ENCODE measurements around the gene SBDS. TPM values are rescaled to one million over a fixed set of nuclear protein-coding genes. Genes with fewer than 3 reads are reported as not detected.

The SBDS gene
- total RNA-seq, 2 experiments from 2014 or later, result 443 to 474 TPM

DNA sequence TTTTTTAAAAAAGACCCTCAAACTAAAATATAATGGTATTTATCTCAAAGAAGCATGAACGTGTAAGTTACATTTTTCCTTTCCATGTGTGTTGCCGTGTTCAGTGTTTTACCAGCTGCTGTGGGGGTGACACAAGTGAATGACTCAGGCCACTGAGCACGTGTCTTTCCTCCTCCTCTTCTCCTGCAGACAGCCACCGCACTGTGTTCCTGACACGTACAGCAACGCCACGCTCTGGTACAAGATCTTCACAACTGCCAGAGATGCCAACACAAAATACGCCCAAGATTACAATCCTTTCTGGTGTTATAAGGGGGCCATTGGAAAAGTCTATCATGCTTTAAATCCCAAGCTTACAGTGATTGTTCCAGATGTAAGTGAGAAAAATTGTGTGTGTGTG lies 44.6 kb downstream of the SBDS start:
- H3K27ac ChIP-seq (ENCODE audit: low read depth in 1 of 2, low read length in 2 of 2), result no peak overlapping the region
- H3K36me3 Mint-ChIP-seq (ENCODE audit: low read depth), result peaks cover 76% of the 10 kb centered on the region
- H3K4me1 ChIP-seq (ENCODE audit: insufficient read depth, low read length), result no peaks in the 10 kb centered on the region
- no peaks in the 10 kb centered on the region for H3K9me3 Mint-ChIP-seq
- peaks cover 92% of the 10 kb centered on the region for H3K36me3 ChIP-seq (ENCODE audit: insufficient read depth, low read length)
- no peaks in the 10 kb centered on the region for H3K27me3 ChIP-seq (ENCODE audit: control insufficient read depth in 1 of 2, insufficient read depth in 2 of 2, low read length in 2 of 2)
- intact Hi-C loops (cut with DNase I, micrococcal nuclease), result no loop called here
- ATAC-seq (ENCODE audit: poor library complexity) (no peak), DNase-seq (no peak)
- no peak overlapping the region for H3K4me3 ChIP-seq (ENCODE audit: low read length)
- no peaks in the 10 kb centered on the region for H3K9me3 ChIP-seq (ENCODE audit: control insufficient read depth in 1 of 2, insufficient read depth in 1 of 2, low read length in 2 of 2)
- ChIA-PET CTCF (no interaction called here), POLR2A (no interaction called here)
- H3K27ac Mint-ChIP-seq, result no peak overlapping the region
- H3K27me3 Mint-ChIP-seq, result no peaks in the 10 kb centered on the region
- TF ChIP-seq, protein P1, sequence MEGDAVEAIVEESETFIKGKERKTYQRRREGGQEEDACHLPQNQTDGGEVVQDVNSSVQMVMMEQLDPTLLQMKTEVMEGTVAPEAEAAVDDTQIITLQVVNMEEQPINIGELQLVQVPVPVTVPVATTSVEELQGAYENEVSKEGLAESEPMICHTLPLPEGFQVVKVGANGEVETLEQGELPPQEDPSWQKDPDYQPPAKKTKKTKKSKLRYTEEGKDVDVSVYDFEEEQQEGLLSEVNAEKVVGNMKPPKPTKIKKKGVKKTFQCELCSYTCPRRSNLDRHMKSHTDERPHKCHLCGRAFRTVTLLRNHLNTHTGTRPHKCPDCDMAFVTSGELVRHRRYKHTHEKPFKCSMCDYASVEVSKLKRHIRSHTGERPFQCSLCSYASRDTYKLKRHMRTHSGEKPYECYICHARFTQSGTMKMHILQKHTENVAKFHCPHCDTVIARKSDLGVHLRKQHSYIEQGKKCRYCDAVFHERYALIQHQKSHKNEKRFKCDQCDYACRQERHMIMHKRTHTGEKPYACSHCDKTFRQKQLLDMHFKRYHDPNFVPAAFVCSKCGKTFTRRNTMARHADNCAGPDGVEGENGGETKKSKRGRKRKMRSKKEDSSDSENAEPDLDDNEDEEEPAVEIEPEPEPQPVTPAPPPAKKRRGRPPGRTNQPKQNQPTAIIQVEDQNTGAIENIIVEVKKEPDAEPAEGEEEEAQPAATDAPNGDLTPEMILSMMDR (IDR thresholded peaks at IDR 0.05), result no peak
- no peaks in the 10 kb centered on the region for H3K4me1 Mint-ChIP-seq (ENCODE audit: low read depth)
- H3K4me3 Mint-ChIP-seq, result no peak overlapping the region

DNA sequence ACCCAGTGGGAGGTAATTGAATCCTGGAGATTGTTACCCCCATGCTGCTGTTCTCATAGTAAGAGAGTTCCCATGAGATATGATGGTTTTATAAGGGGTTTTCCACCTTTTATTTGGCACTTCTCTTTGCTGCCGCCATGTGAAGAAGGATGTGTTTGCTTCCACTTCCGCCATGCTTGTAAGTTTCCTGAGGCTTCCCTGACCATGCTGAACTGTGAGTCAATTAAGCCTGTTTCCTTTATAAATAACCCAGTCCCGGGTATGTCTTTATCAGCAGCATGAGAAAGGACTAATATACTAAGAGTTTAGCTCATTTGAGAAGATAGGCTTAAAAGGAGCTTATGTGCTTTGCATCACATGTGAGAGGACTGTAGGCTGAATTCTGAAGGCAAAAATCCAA lies 45.1 kb downstream of the SBDS start:
- H3K36me3 Mint-ChIP-seq (ENCODE audit: low read depth), result peaks cover 75% of the 10 kb centered on the region
- intact Hi-C loops (cut with DNase I, micrococcal nuclease), result no loop called here
- ChIA-PET POLR2A (no interaction called here), CTCF (no interaction called here)
- no peaks in the 10 kb centered on the region for H3K9me3 ChIP-seq (ENCODE audit: control insufficient read depth in 1 of 2, insufficient read depth in 1 of 2, low read length in 2 of 2)
- no peaks in the 10 kb centered on the region for H3K9me3 Mint-ChIP-seq
- H3K4me1 ChIP-seq (ENCODE audit: insufficient read depth, low read length), result no peaks in the 10 kb centered on the region
- peaks cover 92% of the 10 kb centered on the region for H3K36me3 ChIP-seq (ENCODE audit: insufficient read depth, low read length)
- no peaks in the 10 kb centered on the region for H3K27me3 Mint-ChIP-seq
- no peak overlapping the region for H3K4me3 ChIP-seq (ENCODE audit: low read length)
- H3K27ac Mint-ChIP-seq, result no peak overlapping the region
- H3K27ac ChIP-seq (ENCODE audit: low read depth in 1 of 2, low read length in 2 of 2), result no peak overlapping the region
- no peaks in the 10 kb centered on the region for H3K4me1 Mint-ChIP-seq (ENCODE audit: low read depth)
- H3K27me3 ChIP-seq (ENCODE audit: control insufficient read depth in 1 of 2, insufficient read depth in 2 of 2, low read length in 2 of 2), result no peaks in the 10 kb centered on the region
- TF ChIP-seq, protein P1 (IDR thresholded peaks at IDR 0.05), result no peak
- no peak for ATAC-seq (ENCODE audit: poor library complexity)
- no peak for DNase-seq
- H3K4me3 Mint-ChIP-seq, result no peak overlapping the region

DNA sequence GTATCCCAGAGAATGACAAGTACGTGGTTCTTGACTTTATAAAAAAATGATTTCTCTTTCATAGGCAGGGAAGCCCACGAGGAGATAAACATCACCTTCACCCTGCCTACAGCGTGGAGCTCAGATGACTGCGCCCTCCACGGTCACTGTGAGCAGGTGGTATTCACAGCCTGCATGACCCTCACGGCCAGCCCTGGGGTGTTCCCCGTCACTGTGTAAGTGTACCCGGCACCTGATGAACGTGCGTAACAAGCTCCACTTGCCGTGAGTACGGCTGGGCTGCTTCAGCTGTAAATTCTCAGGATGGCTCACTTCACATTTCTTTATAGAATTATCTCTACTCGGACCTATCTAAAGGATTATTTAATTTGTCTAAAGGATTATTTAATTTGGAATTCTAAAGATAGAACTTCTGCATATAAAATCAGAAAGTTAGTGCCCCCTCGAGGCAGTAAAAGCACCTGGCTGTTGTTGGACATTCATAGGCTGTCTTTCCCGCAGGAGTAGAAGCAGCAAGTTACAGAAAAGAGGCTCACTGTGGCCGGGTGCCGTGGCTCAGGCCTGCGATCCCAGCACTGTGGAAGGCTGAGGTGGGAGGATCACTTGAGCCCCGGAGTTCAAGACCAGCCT lies 46.8 kb downstream of the SBDS start:
- POLR2A ChIA-PET, result no interaction called here
- CTCF ChIA-PET, result no interaction called here
- no peak for ATAC-seq (ENCODE audit: poor library complexity)
- H3K36me3 ChIP-seq (ENCODE audit: insufficient read depth, low read length), result peaks cover 95% of the 10 kb centered on the region
- intact Hi-C loops (cut with DNase I, micrococcal nuclease), result no loop called here
- H3K27me3 ChIP-seq (ENCODE audit: control insufficient read depth in 1 of 2, insufficient read depth in 2 of 2, low read length in 2 of 2), result no peaks in the 10 kb centered on the region
- no peak overlapping the region for H3K27ac ChIP-seq (ENCODE audit: low read depth in 1 of 2, low read length in 2 of 2)
- Mint-ChIP-seq H3K36me3 (ENCODE audit: low read depth) (peaks cover 84% of the 10 kb centered on the region), H3K9me3 (no peaks in the 10 kb centered on the region), H3K4me1 (ENCODE audit: low read depth) (no peaks in the 10 kb centered on the region), H3K4me3 (no peak overlapping the region), H3K27me3 (no peaks in the 10 kb centered on the region), H3K27ac (no peak overlapping the region)
- H3K4me3 ChIP-seq (ENCODE audit: low read length), result no peak overlapping the region
- DNase-seq, result no peak
- no peaks in the 10 kb centered on the region for H3K9me3 ChIP-seq (ENCODE audit: control insufficient read depth in 1 of 2, insufficient read depth in 1 of 2, low read length in 2 of 2)
- H3K4me1 ChIP-seq (ENCODE audit: insufficient read depth, low read length), result no peaks in the 10 kb centered on the region
- TF ChIP-seq, protein P1 (IDR thresholded peaks at IDR 0.05), result no peak

Data from CD4-positive, alpha-beta T cell (primary cell).